Measurements from ENCODE around the gene RBM25.

- TF ChIP-seq YY1 (tag by site-specific recombination; IDR thresholded peaks at IDR 0.05) (no peak), CTCF (tag by site-specific recombination; IDR thresholded peaks at IDR 0.05) (no peak), HOXA7 (CRISPR knock-in tag; IDR thresholded peaks at IDR 0.05; ENCODE audit: borderline replicate concordance) (no peak), INSM2 (tag by site-specific recombination; IDR thresholded peaks at IDR 0.05) (no peak), ZSCAN30 (tag by site-specific recombination; IDR thresholded peaks at IDR 0.05) (no peak), ZNF274 (IDR thresholded peaks at IDR 0.05; ENCODE audit: low read length) (no peak), ZNF274 (tag by site-specific recombination; IDR thresholded peaks at IDR 0.05; ENCODE audit: borderline replicate concordance) (no peak), ZNF610 (tag by site-specific recombination; IDR thresholded peaks at IDR 0.05; ENCODE audit: borderline replicate concordance) (no peak), ZNF530 (tag by site-specific recombination; IDR thresholded peaks at IDR 0.05; ENCODE audit: low read depth) (no peak), ZNF350 (tag by site-specific recombination; IDR thresholded peaks at IDR 0.05) (no peak)
- TF ChIP-seq, protein P1, sequence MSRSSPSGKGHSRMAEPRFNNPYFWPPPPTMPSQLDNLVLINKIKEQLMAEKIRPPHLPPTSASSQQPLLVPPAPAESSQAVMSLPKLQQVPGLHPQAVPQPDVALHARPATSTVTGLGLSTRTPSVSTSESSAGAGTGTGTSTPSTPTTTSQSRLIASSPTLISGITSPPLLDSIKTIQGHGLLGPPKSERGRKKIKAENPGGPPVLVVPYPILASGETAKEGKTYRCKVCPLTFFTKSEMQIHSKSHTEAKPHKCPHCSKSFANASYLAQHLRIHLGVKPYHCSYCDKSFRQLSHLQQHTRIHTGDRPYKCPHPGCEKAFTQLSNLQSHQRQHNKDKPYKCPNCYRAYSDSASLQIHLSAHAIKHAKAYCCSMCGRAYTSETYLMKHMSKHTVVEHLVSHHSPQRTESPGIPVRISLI (tag by site-specific recombination; IDR thresholded peaks at IDR 0.05) = no peak
- TF ChIP-seq, protein P2, sequence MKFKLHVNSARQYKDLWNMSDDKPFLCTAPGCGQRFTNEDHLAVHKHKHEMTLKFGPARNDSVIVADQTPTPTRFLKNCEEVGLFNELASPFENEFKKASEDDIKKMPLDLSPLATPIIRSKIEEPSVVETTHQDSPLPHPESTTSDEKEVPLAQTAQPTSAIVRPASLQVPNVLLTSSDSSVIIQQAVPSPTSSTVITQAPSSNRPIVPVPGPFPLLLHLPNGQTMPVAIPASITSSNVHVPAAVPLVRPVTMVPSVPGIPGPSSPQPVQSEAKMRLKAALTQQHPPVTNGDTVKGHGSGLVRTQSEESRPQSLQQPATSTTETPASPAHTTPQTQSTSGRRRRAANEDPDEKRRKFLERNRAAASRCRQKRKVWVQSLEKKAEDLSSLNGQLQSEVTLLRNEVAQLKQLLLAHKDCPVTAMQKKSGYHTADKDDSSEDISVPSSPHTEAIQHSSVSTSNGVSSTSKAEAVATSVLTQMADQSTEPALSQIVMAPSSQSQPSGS (tag by site-specific recombination; IDR thresholded peaks at IDR 0.05; ENCODE audit: low read depth) = no peak
- TF ChIP-seq, protein P3, sequence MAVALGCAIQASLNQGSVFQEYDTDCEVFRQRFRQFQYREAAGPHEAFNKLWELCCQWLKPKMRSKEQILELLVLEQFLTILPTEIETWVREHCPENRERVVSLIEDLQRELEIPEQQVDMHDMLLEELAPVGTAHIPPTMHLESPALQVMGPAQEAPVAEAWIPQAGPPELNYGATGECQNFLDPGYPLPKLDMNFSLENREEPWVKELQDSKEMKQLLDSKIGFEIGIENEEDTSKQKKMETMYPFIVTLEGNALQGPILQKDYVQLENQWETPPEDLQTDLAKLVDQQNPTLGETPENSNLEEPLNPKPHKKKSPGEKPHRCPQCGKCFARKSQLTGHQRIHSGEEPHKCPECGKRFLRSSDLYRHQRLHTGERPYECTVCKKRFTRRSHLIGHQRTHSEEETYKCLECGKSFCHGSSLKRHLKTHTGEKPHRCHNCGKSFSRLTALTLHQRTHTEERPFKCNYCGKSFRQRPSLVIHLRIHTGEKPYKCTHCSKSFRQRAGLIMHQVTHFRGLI (tag by site-specific recombination; IDR thresholded peaks at IDR 0.05) = no peak
Measured at GRCh38 chr14:73143617-73144016, 85.3 kb downstream of the RBM25 start.

All from HEK293 (cell line).